MM.1S (cell line): Measurements from ENCODE around the gene IMMP2L.

ENCODE experiments used
- DNase-seq: peaks from one replicate; pipeline ENCODE4 v3.0.0-alpha.2; 2015
- H2AFZ ChIP-seq: fragments of 300-600 bp; sonication (generic); 2 replicates; pipeline ENCODE4 v1.6.0; 2016; ENCODE audit warnings: antibody characterized with exemption, low read length
- H3F3A ChIP-seq: fragments of 300-600 bp; sonication (generic); 2 replicates; pipeline ENCODE4 v1.6.1; 2016; ENCODE audit warnings: mild to moderate bottlenecking, antibody characterized with exemption, low read length, moderate library complexity, mixed read lengths; ENCODE audit not compliant: insufficient read depth
- H3K27ac ChIP-seq: fragments of 300-600 bp; sonication (generic); 2 replicates; pipeline ENCODE4 v1.5.1; 2016; ENCODE audit warnings: mild to moderate bottlenecking, low read length
- H3K27me3 ChIP-seq: fragments of 300-600 bp; sonication (generic); replicated peaks from 2 replicates; pipeline ENCODE4 v1.6.0; 2016; ENCODE audit warnings: low read length; ENCODE audit not compliant: insufficient read depth
- H3K36me3 ChIP-seq: fragments of 300-600 bp; sonication (generic); replicated peaks from 2 replicates; pipeline ENCODE4 v1.6.1; 2016; ENCODE audit warnings: mild to moderate bottlenecking, low read length, mixed read lengths; ENCODE audit not compliant: insufficient read depth
- H3K4me1 ChIP-seq: fragments of 300-600 bp; sonication (generic); 2 replicates; pipeline ENCODE4 v1.6.1; 2016; ENCODE audit warnings: low read length, mixed read lengths
- H3K4me2 ChIP-seq: fragments of 300-600 bp; sonication (generic); 2 replicates; pipeline ENCODE4 v1.6.0; 2016; ENCODE audit warnings: low read depth, low read length
- H3K4me3 ChIP-seq: fragments of 300-600 bp; sonication (generic); 2 replicates; pipeline ENCODE4 v1.5.1; 2016; ENCODE audit warnings: low read length, mixed read lengths
- H3K79me2 ChIP-seq: fragments of 300-600 bp; sonication (generic); 2 replicates; pipeline ENCODE4 v1.6.1; 2016; ENCODE audit warnings: mixed run types, low read length, mixed read lengths
- H3K9ac ChIP-seq: fragments of 300-600 bp; sonication (generic); 2 replicates; pipeline ENCODE4 v1.6.1; 2016; ENCODE audit warnings: low read length, mixed read lengths
- H3K9me2 ChIP-seq: fragments of 300-600 bp; sonication (generic); replicated peaks from 2 replicates; pipeline ENCODE4 v1.6.1; 2016; ENCODE audit warnings: mild to moderate bottlenecking, low read length, mixed read lengths; ENCODE audit not compliant: insufficient read depth
- H3K9me3 ChIP-seq: fragments of 300-600 bp; sonication (generic); replicated peaks from 2 replicates; pipeline ENCODE4 v1.6.1; 2016; ENCODE audit warnings: mild to moderate bottlenecking, low read length, mixed read lengths; ENCODE audit not compliant: insufficient read depth
- H4K20me1 ChIP-seq: fragments of 300-600 bp; sonication (generic); 2 replicates; pipeline ENCODE4 v1.6.1; 2016; ENCODE audit warnings: mild to moderate bottlenecking, low read length, moderate library complexity, mixed read lengths; ENCODE audit not compliant: insufficient read depth
- EZH2 ChIP-seq: fragments of 300-600 bp; sonication (generic); optimal IDR thresholded peaks from 2 replicates; pipeline ENCODE3; 2017; ENCODE audit warnings: low read depth, mild to moderate bottlenecking, antibody characterized with exemption, low read length, mixed read lengths
- EZH2phosphoT487 ChIP-seq: fragments of 300-600 bp; sonication (generic); IDR thresholded peaks from 2 replicates; pipeline ENCODE4 v1.6.1; 2018; ENCODE audit warnings: antibody characterized with exemption, low read length
- TF ChIP-seq, protein P1 (sequence below): fragments of 300-600 bp; sonication (generic); IDR thresholded peaks from 2 replicates; pipeline ENCODE4 v1.5.1; 2016; ENCODE audit warnings: antibody characterized with exemption, low read length, mixed read lengths

The IMMP2L gene

DNA sequence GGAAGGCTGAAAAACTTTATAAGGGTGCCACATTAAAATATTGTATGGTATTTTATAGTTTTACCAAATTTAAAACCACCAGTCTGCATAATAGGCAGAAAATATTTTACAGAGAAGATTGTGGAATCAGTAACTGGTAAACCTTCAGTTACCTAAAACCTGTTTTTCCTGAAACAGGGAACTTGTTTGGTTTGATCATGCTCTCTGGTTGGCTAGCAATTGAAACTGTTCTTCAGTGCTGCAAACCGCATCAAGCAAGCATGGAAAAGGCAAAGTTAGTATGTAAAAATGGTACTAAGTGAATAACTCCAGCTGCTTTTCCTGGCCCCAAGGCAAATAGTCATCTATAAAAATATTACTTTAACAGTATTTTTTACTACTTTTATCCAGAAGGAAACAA is 788.2 kb downstream of the IMMP2L start:
- TF ChIP-seq EZH2phosphoT487, result no peak
- TF ChIP-seq EZH2, result no peak
- TF ChIP-seq, protein P1, sequence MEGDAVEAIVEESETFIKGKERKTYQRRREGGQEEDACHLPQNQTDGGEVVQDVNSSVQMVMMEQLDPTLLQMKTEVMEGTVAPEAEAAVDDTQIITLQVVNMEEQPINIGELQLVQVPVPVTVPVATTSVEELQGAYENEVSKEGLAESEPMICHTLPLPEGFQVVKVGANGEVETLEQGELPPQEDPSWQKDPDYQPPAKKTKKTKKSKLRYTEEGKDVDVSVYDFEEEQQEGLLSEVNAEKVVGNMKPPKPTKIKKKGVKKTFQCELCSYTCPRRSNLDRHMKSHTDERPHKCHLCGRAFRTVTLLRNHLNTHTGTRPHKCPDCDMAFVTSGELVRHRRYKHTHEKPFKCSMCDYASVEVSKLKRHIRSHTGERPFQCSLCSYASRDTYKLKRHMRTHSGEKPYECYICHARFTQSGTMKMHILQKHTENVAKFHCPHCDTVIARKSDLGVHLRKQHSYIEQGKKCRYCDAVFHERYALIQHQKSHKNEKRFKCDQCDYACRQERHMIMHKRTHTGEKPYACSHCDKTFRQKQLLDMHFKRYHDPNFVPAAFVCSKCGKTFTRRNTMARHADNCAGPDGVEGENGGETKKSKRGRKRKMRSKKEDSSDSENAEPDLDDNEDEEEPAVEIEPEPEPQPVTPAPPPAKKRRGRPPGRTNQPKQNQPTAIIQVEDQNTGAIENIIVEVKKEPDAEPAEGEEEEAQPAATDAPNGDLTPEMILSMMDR, result no peak
- Histone ChIP-seq H4K20me1 (no peaks in the 10 kb centered on the region), H3K9me3 (no peaks in the 10 kb centered on the region), H3K27ac (no peak overlapping the region), H3K36me3 (no peaks in the 10 kb centered on the region), H3F3A (no peaks in the 10 kb centered on the region), H3K4me1 (no peaks in the 10 kb centered on the region), H3K9me2 (no peaks in the 10 kb centered on the region), H3K27me3 (no peaks in the 10 kb centered on the region), H3K4me2 (no peak overlapping the region), H3K79me2 (no peaks in the 10 kb centered on the region), H2AFZ (no peak overlapping the region), H3K9ac (no peak overlapping the region), H3K4me3 (no peak overlapping the region)
- no peak for DNase-seq

DNA sequence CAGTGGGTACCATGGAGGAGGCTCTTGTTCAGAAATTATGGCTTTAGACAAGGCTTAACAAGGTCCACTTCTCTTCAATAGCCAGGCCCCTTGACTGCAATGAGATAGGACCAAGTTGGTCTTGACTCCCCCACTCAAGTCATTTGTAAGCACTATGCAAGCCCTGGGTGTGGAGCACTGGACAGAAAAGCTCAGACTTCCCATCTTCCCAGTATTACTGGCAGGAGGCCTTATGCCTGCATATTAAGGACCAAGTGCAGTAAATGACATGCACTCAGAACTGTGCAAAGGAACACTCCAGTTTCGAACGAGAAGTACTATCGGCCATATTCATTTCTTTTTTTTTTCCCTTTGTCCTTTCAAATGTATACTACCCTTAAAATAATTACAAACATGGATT is 789.7 kb downstream of the IMMP2L start:
- DNase-seq, result no peak
- Histone ChIP-seq H3K9me2 (no peaks in the 10 kb centered on the region), H3K79me2 (no peaks in the 10 kb centered on the region), H3K36me3 (no peaks in the 10 kb centered on the region), H3K9me3 (no peaks in the 10 kb centered on the region), H4K20me1 (no peaks in the 10 kb centered on the region), H3F3A (no peaks in the 10 kb centered on the region), H3K9ac (no peak overlapping the region), H3K4me1 (no peaks in the 10 kb centered on the region), H3K4me2 (no peak overlapping the region), H2AFZ (no peak overlapping the region), H3K4me3 (no peak overlapping the region), H3K27ac (no peak overlapping the region), H3K27me3 (no peaks in the 10 kb centered on the region)
- TF ChIP-seq EZH2 (no peak), EZH2phosphoT487 (no peak)
- TF ChIP-seq, protein P1, result no peak

DNA sequence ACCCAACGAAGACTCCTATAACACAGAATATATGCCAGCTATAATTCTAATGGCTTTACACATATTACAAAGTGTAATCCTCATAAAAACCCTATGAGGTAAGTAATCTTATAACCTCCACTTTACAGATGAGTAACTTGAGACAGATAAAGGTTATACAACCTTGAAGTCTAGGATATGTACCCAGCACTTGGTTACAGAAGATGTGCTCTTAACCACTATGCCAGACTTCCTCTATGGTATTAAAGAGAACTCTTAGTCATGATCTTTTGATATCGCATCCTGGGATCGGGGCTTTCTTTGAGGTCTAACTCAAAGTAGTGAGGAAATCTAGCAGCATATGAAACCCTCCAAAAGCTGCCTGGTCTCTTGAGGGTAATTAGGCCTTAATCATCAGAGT is 790.6 kb downstream of the IMMP2L start:
- Histone ChIP-seq H3K79me2 (no peaks in the 10 kb centered on the region), H3F3A (no peaks in the 10 kb centered on the region), H2AFZ (no peak overlapping the region), H3K4me3 (no peak overlapping the region), H3K4me1 (no peaks in the 10 kb centered on the region), H3K27ac (no peak overlapping the region), H3K36me3 (no peaks in the 10 kb centered on the region), H3K9me3 (no peaks in the 10 kb centered on the region), H4K20me1 (no peaks in the 10 kb centered on the region), H3K9ac (no peak overlapping the region), H3K9me2 (no peaks in the 10 kb centered on the region), H3K4me2 (no peak overlapping the region), H3K27me3 (no peaks in the 10 kb centered on the region)
- no peak for DNase-seq
- TF ChIP-seq, protein P1, result no peak
- TF ChIP-seq EZH2phosphoT487, result no peak
- no peak for TF ChIP-seq EZH2
